Measurements from ENCODE around the gene LITAFD. TPM values are rescaled to one million over a fixed set of nuclear protein-coding genes. Genes with fewer than 3 reads are reported as not detected.
A peak's percentile ranks its signal among the peaks of the same experiment; 100 is the strongest.

LITAFD gene
- total and polyA plus RNA-seq, 2 experiments from 2014 or later = not detected

GRCh38 chr16:8905795-8906591 lies 23.8 kb downstream of the LITAFD start (continued):
- TF ChIP-seq ZNF331 (CRISPR knock-in tag; IDR thresholded peaks at IDR 0.05; ENCODE audit: low read depth) (no peak), REST (IDR thresholded peaks at IDR 0.05; ENCODE audit: unreplicated experiment) (no peak), EZH2 (IDR thresholded peaks at IDR 0.05; ENCODE audit: low read depth, unreplicated experiment) (no peak), CTCF (conservative IDR thresholded peaks at IDR 0.05; ENCODE audit: low read depth in 2 of 2) (peak; percentile 70 to 75), JUNB (IDR thresholded peaks at IDR 0.05; ENCODE audit: unreplicated experiment) (no peak)

- H3K27me3 Mint-ChIP-seq (ENCODE audit: insufficient read depth, low read depth, poor library complexity) = peaks cover 9% of the 10 kb centered on the region
- Histone ChIP-seq H3K27me3 (ENCODE audit: insufficient read depth) (no peaks in the 10 kb centered on the region), H3F3A (replicated peaks; ENCODE audit: low read depth) (peaks cover 25% of the 10 kb centered on the region), H3K27ac (ENCODE audit: low read depth) (no peak overlapping the region), H3K4me3 (no peak overlapping the region), H3K4me2 (no peak overlapping the region), H3K79me2 (replicated peaks; ENCODE audit: insufficient read depth) (peaks cover 14% of the 10 kb centered on the region; the same call in 1 of the 2 replicates), H3K4me1 (ENCODE audit: insufficient read depth) (no peaks in the 10 kb centered on the region; the same call in 1 of the 2 replicates), H2AFZ (no peak overlapping the region), H3K9me2 (ENCODE audit: insufficient read depth) (no peaks in the 10 kb centered on the region), H3K36me3 (ENCODE audit: insufficient read depth) (peaks cover 59% of the 10 kb centered on the region), H4K20me1 (replicated peaks; ENCODE audit: insufficient read depth) (peaks cover 42% of the 10 kb centered on the region)
- H3K27ac Mint-ChIP-seq = no peak overlapping the region
- no peak overlapping the region for H3K4me3 Mint-ChIP-seq
- peaks cover 14% of the 10 kb centered on the region for H3K4me1 Mint-ChIP-seq
- no peak for ATAC-seq
- H3K36me3 Mint-ChIP-seq (ENCODE audit: low read depth) = peaks cover 90% of the 10 kb centered on the region
- DNase-seq (ENCODE audit: low spot score) = no peak
- H3K9me3 Mint-ChIP-seq = no peaks in the 10 kb centered on the region
- TF ChIP-seq EZH2phosphoT487 (IDR thresholded peaks at IDR 0.05; ENCODE audit: unreplicated experiment) (no peak), CTCF (conservative IDR thresholded peaks at IDR 0.05; ENCODE audit: low read depth in 2 of 2) (no peak), REST (IDR thresholded peaks at IDR 0.05; ENCODE audit: unreplicated experiment) (no peak)
Measured at GRCh38 chr16:8907096-8907495, 24.9 kb downstream of the LITAFD start.

Data from GM23338 (cell line).